Measurements from ENCODE around the gene NLRP1.
A peak's percentile ranks its signal among the peaks of the same experiment; 100 is the strongest.

NLRP1 gene

DNA sequence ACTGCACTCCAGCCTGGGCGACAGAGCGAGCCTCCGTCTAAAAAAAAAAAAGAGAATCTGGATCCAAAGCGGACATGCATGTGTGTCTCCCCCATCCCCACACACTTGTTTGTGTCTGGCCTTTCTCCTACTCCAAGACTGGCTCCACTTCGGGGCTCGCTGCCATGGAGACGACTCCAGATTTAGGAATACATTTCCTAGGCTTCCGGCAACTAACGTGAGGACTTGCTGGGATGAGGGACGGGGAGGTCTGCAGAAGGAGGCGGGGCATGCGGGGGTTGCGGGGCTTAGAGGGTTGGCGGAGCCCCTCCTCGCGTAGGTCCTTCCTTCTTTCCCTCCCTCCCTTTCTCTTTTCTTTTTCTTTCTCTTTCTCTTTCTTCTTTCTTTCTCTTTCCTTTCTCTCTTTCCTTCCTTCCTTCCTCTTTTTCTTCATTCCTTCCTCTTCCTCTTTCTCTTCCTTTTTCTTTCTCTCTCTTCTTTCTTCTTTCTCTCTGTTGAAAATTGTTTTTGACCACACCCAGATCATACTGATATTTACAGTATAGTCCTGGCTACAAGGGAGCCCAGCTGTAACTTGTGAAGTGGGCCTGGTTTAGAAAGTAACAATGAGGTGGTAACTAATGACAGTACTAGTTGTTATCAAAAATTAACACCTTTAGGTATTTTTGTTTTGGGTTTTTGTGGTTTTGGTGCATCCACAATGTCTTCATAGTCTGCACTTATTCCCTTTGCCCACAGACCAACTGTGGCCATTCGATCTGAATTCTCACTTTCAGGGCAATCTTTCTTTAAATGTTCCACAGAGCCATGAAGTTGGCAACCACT, 72.7 kb downstream of the NLRP1 start:
- DNase-seq, result no peak

GRCh38 chr17:5510771-5511170, 73.5 kb downstream of the NLRP1 start:
- no peak for DNase-seq

DNA sequence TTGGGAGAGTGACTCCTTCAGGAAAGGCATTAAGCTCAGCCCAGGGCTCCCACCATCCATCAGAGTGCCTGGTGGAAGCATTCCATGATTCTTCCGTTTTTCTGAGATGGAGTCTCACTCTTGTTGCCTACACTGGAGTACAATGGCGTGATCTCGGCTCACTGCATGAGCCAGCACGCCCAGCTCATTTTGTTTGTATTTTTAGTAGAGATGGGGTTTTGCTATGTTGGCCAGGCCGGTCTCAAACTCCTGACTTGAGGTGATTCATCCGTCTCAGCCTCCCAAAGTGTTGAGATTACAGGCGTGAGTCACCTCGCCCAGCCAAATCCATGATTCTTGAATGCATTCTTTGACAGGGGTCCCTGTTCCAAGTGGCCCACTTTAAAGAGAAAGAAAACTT, 74.8 kb downstream of the NLRP1 start:
- no peak for DNase-seq

- no peak for DNase-seq
Observed at GRCh38 chr17:5508810-5509209, 75.5 kb downstream of the NLRP1 start.

DNA sequence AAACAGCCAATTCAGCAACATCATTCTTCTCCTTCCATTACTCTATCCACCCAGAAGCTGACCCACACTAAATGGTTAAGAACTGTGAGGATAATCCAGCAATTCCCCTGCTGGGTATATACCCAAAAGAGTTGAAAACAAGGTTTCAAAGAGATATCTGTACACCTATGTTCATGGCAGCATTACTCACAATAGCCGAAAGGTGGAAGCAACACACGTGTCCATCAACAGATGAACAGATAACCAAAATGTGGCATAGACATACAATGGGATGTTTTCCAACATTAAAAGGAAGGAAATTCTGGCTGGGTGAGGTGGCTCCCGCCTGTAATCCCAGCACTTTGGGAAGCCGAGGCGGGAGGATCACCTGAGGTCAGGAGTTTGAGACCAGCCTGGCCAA, 78.0 kb downstream of the NLRP1 start:
- no peak for DNase-seq

DNA sequence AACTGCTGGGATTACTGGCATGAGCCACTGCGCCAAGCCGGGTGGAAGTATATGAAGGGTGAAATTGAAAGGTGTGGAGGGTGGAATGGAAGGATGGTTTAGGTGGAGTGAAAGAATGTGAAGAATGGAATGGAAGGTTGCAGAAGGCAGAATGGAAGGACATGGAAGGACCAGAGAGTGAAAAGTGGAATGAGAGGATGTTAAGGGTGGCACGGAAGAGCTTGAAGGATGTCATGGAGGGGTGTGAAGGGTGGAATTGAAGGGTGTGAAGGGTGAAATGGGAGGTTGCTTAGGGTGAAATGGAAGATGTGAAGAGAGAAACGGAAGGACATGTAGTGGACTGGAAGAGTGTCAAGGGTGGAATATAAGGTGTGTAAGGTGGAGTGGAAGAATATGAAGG, 81.8 kb downstream of the NLRP1 start:
- DNase-seq, result no peak

GRCh38 chr17:5501685-5502084, 82.6 kb downstream of the NLRP1 start:
- DNase-seq, result no peak

DNA sequence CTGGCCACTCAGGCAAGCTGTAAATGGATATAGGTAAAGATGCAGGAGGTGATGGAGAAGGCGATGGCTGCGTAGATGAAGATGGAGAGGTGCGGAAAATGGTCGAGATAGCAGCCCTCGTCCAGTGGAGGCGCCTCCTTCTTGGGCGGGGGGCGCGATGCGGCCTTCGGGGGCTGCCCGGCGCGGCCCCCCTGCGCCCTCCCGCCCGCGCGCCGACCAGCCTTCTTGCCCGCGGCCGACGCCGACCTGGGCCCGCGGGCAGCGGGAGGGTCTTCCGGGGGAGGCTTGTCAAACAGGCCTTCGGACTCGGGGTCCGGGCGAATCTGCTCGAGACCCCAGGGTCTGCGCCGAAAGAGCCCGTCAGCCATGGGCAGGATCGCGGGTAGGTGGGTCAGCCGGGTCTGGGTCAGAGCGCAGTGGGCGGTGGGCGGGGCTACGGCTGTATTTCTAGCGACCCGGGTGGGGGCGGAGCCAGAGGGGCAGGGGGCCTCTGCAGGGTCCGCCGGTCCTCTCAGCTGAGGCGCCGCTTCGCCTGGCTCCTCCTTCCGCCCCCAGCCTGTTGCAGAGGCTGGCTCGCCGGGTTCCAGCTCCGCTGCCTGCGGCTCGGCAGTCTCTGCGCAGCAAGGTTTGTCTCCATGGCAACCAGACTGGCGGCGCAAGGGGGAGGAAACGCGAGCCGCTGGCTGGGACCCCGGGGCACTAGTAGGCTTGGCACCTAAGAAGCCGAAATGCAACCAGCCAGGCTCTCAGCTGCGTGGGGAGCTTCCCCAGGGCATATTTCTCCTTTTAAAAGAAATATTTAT, 83.5 kb downstream of the NLRP1 start:
- DNase-seq, result peak; percentile 70

DNA sequence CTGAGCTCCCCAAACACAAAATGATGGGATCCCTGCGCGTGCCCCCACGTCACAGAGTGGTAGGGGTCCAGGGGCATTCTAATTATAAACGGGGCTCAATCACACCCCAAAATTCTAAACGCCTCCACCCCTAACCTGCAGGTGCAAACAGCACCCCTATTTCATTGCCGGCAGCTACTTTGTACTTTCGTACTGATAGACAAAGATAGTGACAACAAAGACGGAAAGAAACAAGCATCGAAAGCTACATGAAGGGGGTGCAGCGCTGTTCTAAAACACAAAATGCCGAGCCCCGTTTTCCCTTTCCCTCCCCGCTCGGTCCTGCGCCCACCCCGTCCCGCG, 84.1 kb downstream of the NLRP1 start:
- DNase-seq, result no peak

DNA sequence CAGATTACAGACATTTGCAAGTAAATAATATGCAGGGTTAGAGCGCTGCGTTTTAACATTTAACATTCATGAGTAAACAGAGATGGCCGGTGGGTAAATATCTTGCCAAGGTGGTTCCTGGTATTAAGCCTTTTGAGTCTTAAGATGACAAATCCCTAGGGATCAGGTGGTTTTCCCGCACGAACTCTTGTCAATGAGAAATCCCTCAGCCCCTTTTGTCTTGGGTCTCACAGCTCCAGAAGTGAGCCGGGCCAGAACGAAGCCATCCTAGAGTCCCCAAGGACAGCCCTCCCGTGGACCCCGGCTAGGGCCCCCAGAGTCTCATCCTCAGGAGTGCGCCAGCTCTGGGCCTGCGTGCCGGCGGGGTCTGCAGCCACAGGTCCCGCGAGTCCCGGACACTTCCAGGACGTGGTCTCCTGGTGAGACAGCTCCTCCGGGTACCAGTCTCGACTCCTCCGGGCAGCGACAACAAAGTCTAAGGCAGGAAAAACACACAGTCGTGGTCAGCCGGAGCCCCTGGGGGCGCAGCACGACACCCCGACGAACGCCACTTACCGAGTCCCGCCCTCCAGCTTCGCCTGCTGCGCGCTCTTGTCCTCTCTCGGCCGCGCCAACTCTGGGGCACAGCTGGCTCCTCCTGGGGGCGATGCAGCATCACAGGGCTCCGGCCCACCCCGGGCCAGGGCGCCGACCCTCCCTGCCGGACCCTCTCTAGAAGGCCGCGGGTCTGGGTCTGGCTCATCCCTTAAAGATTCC, 84.7 kb downstream of the NLRP1 start:
- DNase-seq, result no peak

- DNase-seq, result no peak
Observed at GRCh38 chr17:5492970-5493369, 91.3 kb downstream of the NLRP1 start.

DNA sequence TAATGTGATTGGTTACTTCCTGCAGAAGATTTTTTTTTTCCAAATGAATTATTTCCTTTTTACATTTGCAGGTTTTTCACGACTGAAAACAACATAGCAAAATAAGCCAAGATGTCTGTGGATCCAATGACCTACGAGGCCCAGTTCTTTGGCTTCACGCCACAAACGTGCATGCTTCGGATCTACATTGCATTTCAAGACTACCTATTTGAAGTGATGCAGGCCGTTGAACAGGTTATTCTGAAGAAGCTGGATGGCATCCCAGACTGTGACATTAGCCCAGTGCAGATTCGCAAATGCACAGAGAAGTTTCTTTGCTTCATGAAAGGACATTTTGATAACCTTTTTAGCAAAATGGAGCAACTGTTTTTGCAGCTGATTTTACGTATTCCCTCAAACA, 95.6 kb downstream of the NLRP1 start:
- no peak for DNase-seq

- DNase-seq, result peak; percentile 98
Observed at GRCh38 chr17:5486206-5487124, 97.8 kb downstream of the NLRP1 start, which contains the start of gene MIS12. Gene MIS12, plus strand, starts transcription at chr17:5486566. Its CDS starts 2,297 bp downstream, at chr17:5488863.

GRCh38 chr17:5485270-5486205, 98.8 kb downstream of the NLRP1 start, which contains the start of gene DERL2:
Gene DERL2, minus strand, starts transcription at chr17:5486178. Its CDS starts 17 bp downstream, at chr17:5486161.
- no peak for DNase-seq

- no peak for DNase-seq
Observed at GRCh38 chr17:5481451-5481850, 102.9 kb downstream of the NLRP1 start.

- no peak for DNase-seq
Observed at GRCh38 chr17:5480962-5481361, 103.3 kb downstream of the NLRP1 start.

GRCh38 chr17:5478992-5479391, 105.3 kb downstream of the NLRP1 start:
- DNase-seq, result no peak

DNA sequence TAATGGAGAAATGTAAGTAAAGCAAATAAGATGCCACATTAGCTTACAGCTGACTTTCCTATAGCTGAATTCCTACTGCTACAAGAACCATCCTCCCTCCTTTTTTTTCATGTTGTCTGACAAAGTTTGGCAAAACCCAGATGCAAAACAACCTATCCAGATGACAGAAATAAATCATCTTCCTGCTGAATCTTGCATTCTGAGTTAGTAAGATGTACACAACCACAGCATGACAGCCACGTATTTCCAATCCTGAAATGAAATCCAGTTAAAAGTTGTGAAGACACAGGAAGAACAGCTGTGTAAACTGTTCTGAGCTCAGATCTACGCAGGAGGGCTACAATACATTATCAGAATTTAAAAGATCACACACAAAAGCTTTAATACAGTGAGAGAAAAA, 110.4 kb downstream of the NLRP1 start:
- DNase-seq, result no peak

DNA sequence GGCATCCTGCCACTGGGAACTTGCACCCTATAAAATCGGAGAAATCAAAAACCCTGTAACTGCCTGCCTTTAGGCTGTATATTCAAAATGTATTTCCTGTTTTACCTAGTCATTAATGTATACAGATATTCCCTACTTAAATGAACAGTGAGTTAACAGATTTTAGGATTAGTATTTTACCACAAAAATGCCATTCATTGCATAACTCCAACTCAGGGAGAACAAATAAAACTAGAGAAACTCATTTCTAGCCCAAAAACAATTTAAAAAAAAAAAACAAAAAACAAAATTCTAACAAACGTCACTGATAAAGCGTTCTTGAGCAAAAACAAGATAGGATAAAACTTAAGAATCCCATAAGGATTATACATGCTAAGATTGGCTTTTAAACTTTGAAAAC, 111.8 kb downstream of the NLRP1 start:
- no peak for DNase-seq

- peak; percentile 45 for DNase-seq
Observed at GRCh38 chr17:5468075-5468473, 116.2 kb downstream of the NLRP1 start.

DNA sequence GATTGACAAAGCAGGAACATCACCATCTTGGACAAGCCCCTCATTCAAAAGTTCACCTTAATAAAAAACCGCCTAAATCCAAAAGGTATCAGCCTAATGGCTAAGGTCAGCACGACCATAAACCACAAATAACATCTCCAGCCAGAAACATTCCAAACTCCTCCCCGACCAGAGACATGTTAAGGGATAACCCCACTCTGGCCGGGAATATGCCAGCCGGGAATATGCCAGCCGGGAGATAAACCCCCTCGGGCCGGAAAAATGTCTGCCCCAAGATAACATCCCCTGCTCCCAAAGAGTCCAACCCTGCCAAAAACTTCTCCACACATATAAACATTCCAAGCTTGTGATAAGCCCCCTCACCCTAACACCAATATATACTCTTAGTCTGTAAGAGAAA, 116.9 kb downstream of the NLRP1 start:
- DNase-seq, result no peak
